ENCODE measurements around the gene REPS2. TPM values are rescaled to one million over a fixed set of nuclear protein-coding genes. Genes with fewer than 3 reads are reported as not detected.

Gene REPS2
- total and polyA plus RNA-seq, 9 of the 15 experiments (the other 6 are each of a cell fraction or from before 2014, with no cell fraction given) = 0.01 to 0.07 (median 0.01) TPM; not detected in 3

GRCh38 chrX:16931855-16932575 is 14.4 kb upstream of the REPS2 start:
- BruUV-seq (replicated peaks) = no TSS peak
- DNase-seq (ENCODE audit: extremely low read depth in 1 of 4, low spot score in 3 of 4) (no peak), FAIRE-seq (no peak), ATAC-seq (no peak; the same call in 1 of the 3 replicates)
- Histone ChIP-seq H3K36me3 (ENCODE audit: control insufficient read depth, insufficient read depth, low read length) (no peaks in the 10 kb centered on the region), H3K4me1 (replicated peaks in 1 of 2; ENCODE audit: control insufficient read depth in 2 of 2, insufficient read depth in 2 of 2, low read length in 2 of 2) (peaks cover 0 to 19% of the 10 kb centered on the region in 2 experiments; a peak in 4 of 5 replicates), H3K79me2 (ENCODE audit: control insufficient read depth, insufficient read depth, low read length) (no peaks in the 10 kb centered on the region), H3K9ac (ENCODE audit: insufficient read depth in 1 of 2, low read depth in 2 of 2, low read length in 2 of 2) (no peak overlapping the region), H3K4me2 (ENCODE audit: insufficient read depth, low read length) (no peak overlapping the region), H4K20me1 (replicated peaks; ENCODE audit: control insufficient read depth, insufficient read depth, low read length) (no peaks in the 10 kb centered on the region), H2AFZ (ENCODE audit: low read depth, low read length) (no peak overlapping the region), H3K27ac (ENCODE audit: extremely low read depth, low read depth, low read length) (no peak overlapping the region), H3K27me3 (ENCODE audit: control insufficient read depth in 2 of 2, insufficient read depth in 2 of 2, low read length in 2 of 2) (no peaks in the 10 kb centered on the region), H3K9me1 (ENCODE audit: control insufficient read depth, insufficient read depth, low read length) (no peaks in the 10 kb centered on the region), H3K4me3 (no peak overlapping the region), H3K9me3 (replicated peaks; ENCODE audit: control insufficient read depth, insufficient read depth, low read depth, low read length) (no peaks in the 10 kb centered on the region)
- intact Hi-C loops (cut with micrococcal nuclease) (no loop called here), in situ Hi-C loops (cut with MboI) (no loop called here)
- no peak for TF ChIP-seq ZNF518B (CRISPR knock-in tag; IDR thresholded peaks at IDR 0.05)
- TF ChIP-seq POLR2AphosphoS5 (IDR thresholded peaks at IDR 0.05; ENCODE audit: control insufficient read depth, insufficient read depth, low read depth, low read length) = peak; percentile 55; the same call in 1 of the 2 replicates
- TF ChIP-seq EZH2 (IDR thresholded peaks at IDR 0.05; ENCODE audit: borderline replicate concordance, low read depth, low read length) = no peak
- no peak for TF ChIP-seq SMAD1 (IDR thresholded peaks at IDR 0.05; ENCODE audit: low read depth, low read length, partially characterized antibody)
- no peak for TF ChIP-seq ZBTB8A (IDR thresholded peaks at IDR 0.05; ENCODE audit: partially characterized antibody)
- no peak for TF ChIP-seq RBM14 (IDR thresholded peaks at IDR 0.05; ENCODE audit: borderline replicate concordance, insufficient read depth, low read depth, low read length)
- peak; percentile 42 for TF ChIP-seq RFX1 (IDR thresholded peaks at IDR 0.05)
- no peak for TF ChIP-seq ZNF449 (CRISPR knock-in tag; IDR thresholded peaks at IDR 0.05)
- TF ChIP-seq TEAD4 (IDR thresholded peaks at IDR 0.05; ENCODE audit: low read length) = 0 out of 2 replicates have a peak, but pooled peaks have one; percentile 27
- no peak for TF ChIP-seq TEAD4 (CRISPR knock-in tag; IDR thresholded peaks at IDR 0.05; ENCODE audit: borderline replicate concordance)
- TF ChIP-seq CBFA2T3 (IDR thresholded peaks at IDR 0.05) = peak; percentile 37
- TF ChIP-seq CBFA2T2 (conservative IDR thresholded peaks at IDR 0.05) = 0 out of 2 replicates have a peak, but pooled peaks have one; percentile 19
- TF ChIP-seq ETV1 (tag; conservative IDR thresholded peaks at IDR 0.05; ENCODE audit: low read depth) = no peak
- peak; percentile 32; the same call in 1 of the 2 replicates for TF ChIP-seq PML (IDR thresholded peaks at IDR 0.05; ENCODE audit: low read length)
- POLR2A ChIA-PET = interaction anchor here (1.1 kb wide), 1 partner anchor 14 kb away, joined by 3 read pairs; the partner anchor contains the start of gene REPS2
- CTCF ChIA-PET (ENCODE audit: low intra/inter-chr PET ratio) = no interaction called here
- 7% methylated on average over 3 of the region's 3 CpGs for WGBS (ENCODE audit: insufficient coverage, low coverage, missing lambda C conversion rate)
